Measurements from ENCODE around the gene COL4A4. TPM values are rescaled to one million over a fixed set of nuclear protein-coding genes. Genes with fewer than 3 reads are reported as not detected.

The COL4A4 gene
- total and polyA plus RNA-seq, 2 of the 4 experiments (the other 2 are of a cell fraction), result 0.02 TPM; not detected in 1

GRCh38 chr2:227010433-227010832, 153.6 kb downstream of the COL4A4 start:
- no peak overlapping the region for H2BK5ac ChIP-seq (ENCODE audit: low read depth, low read length, poor library complexity, severe bottlenecking)
- H3K56ac ChIP-seq (ENCODE audit: extremely low read depth, insufficient read depth, low read length), result no peak overlapping the region
- H2AFZ ChIP-seq (replicated peaks; ENCODE audit: low read length, poor library complexity), result no peak overlapping the region
- H3K27ac ChIP-seq (ENCODE audit: insufficient read depth, low read length), result no peak overlapping the region
- H2BK15ac ChIP-seq (ENCODE audit: low read depth, low read length), result no peak overlapping the region
- no peak overlapping the region for H3K23ac ChIP-seq (ENCODE audit: low read depth, low read length)
- DNase-seq (peak; percentile 53), ATAC-seq (ENCODE audit: low read depth) (peak; percentile 66)
- no peak overlapping the region for H4K8ac ChIP-seq (ENCODE audit: low read depth in 2 of 2, low read length in 2 of 2)
- dilution Hi-C loops (cut with HindIII; ENCODE audit: low sequenced_read_pairs, unreplicated experiment) (no loop called here), in situ Hi-C loops (cut with MboI; ENCODE audit: low sequenced_read_pairs) (no loop called here), intact Hi-C loops (cut with micrococcal nuclease) (no loop called here)
- no peak overlapping the region for H3K4me3 ChIP-seq (ENCODE audit: insufficient read depth, low read depth, low read length)
- H3K9me1 ChIP-seq (ENCODE audit: insufficient read depth, low read length), result no peaks in the 10 kb centered on the region
- no TSS peak for BruUV-seq (replicated peaks)
- H3K14ac ChIP-seq (replicated peaks; ENCODE audit: low read depth, low read length), result no peak overlapping the region
- peaks cover 1% of the 10 kb centered on the region; the same call in 1 of the 2 replicates for H3K9me3 ChIP-seq (ENCODE audit: control insufficient read depth, insufficient read depth, low read length)
- no CpG with 5 or more reads among the region's 3 CpGs for WGBS, 2 experiments (ENCODE audit: extremely low coverage in 2 of 2, insufficient read length in 1 of 2)
- H3K4me2 ChIP-seq (ENCODE audit: low read depth, low read length), result no peak overlapping the region
- H4K91ac ChIP-seq (ENCODE audit: insufficient read depth, low read depth, low read length), result no peak overlapping the region
- H3K79me1 ChIP-seq (ENCODE audit: low read depth in 1 of 2, low read length in 2 of 2), result no peaks in the 10 kb centered on the region
- no peaks in the 10 kb centered on the region for H3K36me3 ChIP-seq (ENCODE audit: control insufficient read depth, insufficient read depth, low read length)
- H3K18ac ChIP-seq (ENCODE audit: low read depth, low read length), result no peak overlapping the region
- TF ChIP-seq CHD1 (IDR thresholded peaks at IDR 0.05; ENCODE audit: low read depth, low read length), result no peak
- no peak for TF ChIP-seq USF2 (IDR thresholded peaks at IDR 0.05; ENCODE audit: low read depth, low read length)
- no peak for TF ChIP-seq NFE2L2 (IDR thresholded peaks at IDR 0.05; ENCODE audit: low read depth, low read length)
- no peak for TF ChIP-seq SMC3 (IDR thresholded peaks at IDR 0.05; ENCODE audit: low read depth, low read length)
- TF ChIP-seq RCOR1 (IDR thresholded peaks at IDR 0.05; ENCODE audit: insufficient replicate concordance, low read length), result no peak
- TF ChIP-seq CEBPB (IDR thresholded peaks at IDR 0.05; ENCODE audit: low read depth, low read length), result no peak
- no peak for TF ChIP-seq POLR2A (IDR thresholded peaks at IDR 0.05; ENCODE audit: low read depth, low read length)
- TF ChIP-seq MAZ (IDR thresholded peaks at IDR 0.05; ENCODE audit: borderline replicate concordance, low read depth, low read length), result no peak
- no peak for TF ChIP-seq MAFK (IDR thresholded peaks at IDR 0.05; ENCODE audit: low read depth, low read length)
- ChIA-PET POLR2A (ENCODE audit: unreplicated experiment) (no interaction called here), CTCF (interaction anchor here (1.1 kb wide), 1 partner anchor 80 kb away, joined by 8 read pairs; no protein-coding TSS in a partner anchor)
- peak overlapping the region; percentile 51 for H2AK9ac ChIP-seq (replicated peaks; ENCODE audit: low read depth, low read length, poor library complexity)
- H2BK120ac ChIP-seq (ENCODE audit: low read depth, low read length), result no peak overlapping the region
- no peak overlapping the region for H2AK5ac ChIP-seq (ENCODE audit: low read depth, low read length)
- H4K5ac ChIP-seq (ENCODE audit: low read depth, low read length), result no peak overlapping the region
- no peak overlapping the region for H3K4ac ChIP-seq (ENCODE audit: low read depth, low read length)
- H4K20me1 ChIP-seq (ENCODE audit: insufficient read depth, low read length), result no peaks in the 10 kb centered on the region
- no peak overlapping the region for H2BK20ac ChIP-seq (ENCODE audit: low read depth, low read length)
- H3K27me3 ChIP-seq (ENCODE audit: control insufficient read depth, insufficient read depth, low read length), result no peaks in the 10 kb centered on the region
- H3K9ac ChIP-seq (ENCODE audit: low read depth, low read length), result no peak overlapping the region
- no peaks in the 10 kb centered on the region for H3K4me1 ChIP-seq (ENCODE audit: control insufficient read depth, insufficient read depth, low read length)
